Measurements from ENCODE around the gene CAB39.

DNA sequence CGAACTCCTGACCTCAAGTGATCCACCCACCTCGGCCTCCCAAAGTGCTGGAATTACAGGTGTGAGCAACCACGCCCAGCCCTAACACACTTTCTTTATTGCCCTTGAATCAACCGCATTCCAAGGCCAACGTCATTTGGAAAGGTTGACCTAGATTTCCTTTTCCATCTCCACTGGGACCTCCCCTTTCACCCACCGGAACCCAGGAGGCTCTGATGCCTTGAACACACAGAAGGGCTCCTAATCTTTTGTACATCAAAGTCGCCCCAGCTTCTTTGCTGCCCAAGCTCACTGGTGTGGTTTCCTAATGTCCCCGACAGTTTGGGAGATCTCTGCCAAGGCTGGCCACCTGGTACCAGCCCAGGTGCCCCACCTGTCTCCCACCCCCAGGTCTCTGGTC lies 46.2 kb upstream of the CAB39 start:
- TF ChIP-seq, protein P1, sequence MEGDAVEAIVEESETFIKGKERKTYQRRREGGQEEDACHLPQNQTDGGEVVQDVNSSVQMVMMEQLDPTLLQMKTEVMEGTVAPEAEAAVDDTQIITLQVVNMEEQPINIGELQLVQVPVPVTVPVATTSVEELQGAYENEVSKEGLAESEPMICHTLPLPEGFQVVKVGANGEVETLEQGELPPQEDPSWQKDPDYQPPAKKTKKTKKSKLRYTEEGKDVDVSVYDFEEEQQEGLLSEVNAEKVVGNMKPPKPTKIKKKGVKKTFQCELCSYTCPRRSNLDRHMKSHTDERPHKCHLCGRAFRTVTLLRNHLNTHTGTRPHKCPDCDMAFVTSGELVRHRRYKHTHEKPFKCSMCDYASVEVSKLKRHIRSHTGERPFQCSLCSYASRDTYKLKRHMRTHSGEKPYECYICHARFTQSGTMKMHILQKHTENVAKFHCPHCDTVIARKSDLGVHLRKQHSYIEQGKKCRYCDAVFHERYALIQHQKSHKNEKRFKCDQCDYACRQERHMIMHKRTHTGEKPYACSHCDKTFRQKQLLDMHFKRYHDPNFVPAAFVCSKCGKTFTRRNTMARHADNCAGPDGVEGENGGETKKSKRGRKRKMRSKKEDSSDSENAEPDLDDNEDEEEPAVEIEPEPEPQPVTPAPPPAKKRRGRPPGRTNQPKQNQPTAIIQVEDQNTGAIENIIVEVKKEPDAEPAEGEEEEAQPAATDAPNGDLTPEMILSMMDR (IDR thresholded peaks at IDR 0.05) = no peak
- no peak for TF ChIP-seq POLR2A (IDR thresholded peaks at IDR 0.05)
